A673 (cell line): ENCODE measurements around the gene GXYLT2. TPM values are rescaled to one million over a fixed set of nuclear protein-coding genes. Genes with fewer than 3 reads are reported as not detected.
"Not testable (repeated sequence)": the region's sequence is repeated elsewhere in the genome, so short reads cannot be mapped to it uniquely, and the experiment has no call there.

Source experiments
- BruUV-seq: library from RNA; stranded (reverse); fragments of 400-500 nt; replicated peaks from 2 replicates; lab custom pipeline; 2021; lab: Mats Ljungman, UMichigan
- CTCF ChIA-PET: fragments of 300-600 bp; sonication (Branson Sonifier 250); formaldehyde crosslinking; loops from one replicate; lab custom pipeline; 2022; ENCODE audit warnings: antibody characterized with exemption; lab: Charles Lee
- POLR2A ChIA-PET: fragments of 300-600 bp; sonication (Branson Sonifier 250); formaldehyde crosslinking; loops from one replicate; lab custom pipeline; 2022; ENCODE audit warnings: antibody characterized with exemption; ENCODE audit not compliant: low non-redundant PET; lab: Charles Lee
- DNase-seq: peaks from one replicate; pipeline ENCODE4 v3.0.0-alpha.2; 2015; ENCODE audit warnings: low spot score
- H3K27ac ChIP-seq: fragments of 200-600 bp; sonication (generic); 2 replicates; pipeline ENCODE4 v1.5.1; 2016; ENCODE audit warnings: mixed run types, low read depth, mild to moderate bottlenecking, mixed read lengths, antibody characterized with exemption, low read length; ENCODE audit not compliant: poor library complexity, severe bottlenecking
- H3K27me3 ChIP-seq: fragments of 200-600 bp; sonication (generic); replicated peaks from 2 replicates; pipeline ENCODE4 v1.6.1; 2017; ENCODE audit warnings: mixed run types, low read depth, mild to moderate bottlenecking, mixed read lengths, antibody characterized with exemption, low read length; ENCODE audit not compliant: insufficient read depth, poor library complexity
- H3K36me3 ChIP-seq: fragments of 200-600 bp; sonication (generic); 2 replicates; pipeline ENCODE4 v1.6.1; 2016; ENCODE audit warnings: mixed run types, mild to moderate bottlenecking, mixed read lengths, antibody characterized with exemption, low read length; ENCODE audit not compliant: insufficient read depth, poor library complexity, severe bottlenecking
- H3K4me1 ChIP-seq: fragments of 200-600 bp; sonication (generic); 2 replicates; pipeline ENCODE4 v1.6.1; 2017; ENCODE audit warnings: mixed run types, mild to moderate bottlenecking, mixed read lengths, antibody characterized with exemption, low read length; ENCODE audit not compliant: insufficient read depth, poor library complexity, severe bottlenecking
- H3K4me3 ChIP-seq: fragments of 200-600 bp; sonication (generic); 2 replicates; pipeline ENCODE4 v1.5.1; 2016; ENCODE audit warnings: low read depth, mixed run types, mild to moderate bottlenecking, mixed read lengths, low read length; ENCODE audit not compliant: poor library complexity, severe bottlenecking
- H3K9me3 ChIP-seq: fragments of 200-600 bp; sonication (generic); 2 replicates; pipeline ENCODE4 v1.6.1; 2016; ENCODE audit warnings: mixed run types, low read depth, mild to moderate bottlenecking, mixed read lengths, antibody characterized with exemption, low read length; ENCODE audit not compliant: poor library complexity, severe bottlenecking
- CTCF ChIP-seq: fragments of 300-800, 200-600 bp; sonication (generic); conservative IDR thresholded peaks from 2 replicates; pipeline ENCODE4 v1.5.1; 2017; ENCODE audit warnings: low read depth, mild to moderate bottlenecking, antibody characterized with exemption, low read length, moderate library complexity, mixed read lengths
- EZH2 ChIP-seq: fragments of 200-600 bp; sonication (generic); IDR thresholded peaks from 2 replicates; pipeline ENCODE4 v1.6.1; 2017; ENCODE audit warnings: borderline replicate concordance, low read depth, mild to moderate bottlenecking, mixed read lengths, antibody characterized with exemption, low read length; ENCODE audit not compliant: poor library complexity, severe bottlenecking
- intact Hi-C: fragments of 100-400 bp; cut with micrococcal nuclease; formaldehyde crosslinking; loops from one replicate; pipeline ENCODE4 v1.10.0; 2022; ENCODE audit not compliant: unreplicated experiment
- total RNA-seq: library from RNA; stranded (reverse); gene quantifications from 2 replicates; pipeline ENCODE4 v1.2.3, GENCODE V29; 2021

The GXYLT2 gene
- total RNA-seq, 1 experiment from 2014 or later: 10.7 TPM

- TSS peak; percentile 56 for BruUV-seq
- ChIA-PET POLR2A (no interaction called here), CTCF (interaction anchor here (0.5 to 0.7 kb wide), 2 partner anchors 19 to 48 kb away, joined by 4 read pairs; no protein-coding TSS in a partner anchor)
- Histone ChIP-seq H3K9me3 (no peaks in the 10 kb centered on the region), H3K4me1 (peaks cover 17% of the 10 kb centered on the region), H3K36me3 (peaks cover 18% of the 10 kb centered on the region), H3K27me3 (no peaks in the 10 kb centered on the region), H3K27ac (peak overlapping the region; percentile 83), H3K4me3 (peak overlapping the region; percentile 76)
- peak; percentile 52 for TF ChIP-seq CTCF
- no peak for TF ChIP-seq EZH2
- DNase-seq: peak; percentile 65
- intact Hi-C loops: loop anchor here (5.0 kb wide), 1 partner anchor 50 kb away; no protein-coding TSS in a partner anchor
Observed at GRCh38 chr3:72997421-72997961, 109.6 kb downstream of the GXYLT2 start.

DNA sequence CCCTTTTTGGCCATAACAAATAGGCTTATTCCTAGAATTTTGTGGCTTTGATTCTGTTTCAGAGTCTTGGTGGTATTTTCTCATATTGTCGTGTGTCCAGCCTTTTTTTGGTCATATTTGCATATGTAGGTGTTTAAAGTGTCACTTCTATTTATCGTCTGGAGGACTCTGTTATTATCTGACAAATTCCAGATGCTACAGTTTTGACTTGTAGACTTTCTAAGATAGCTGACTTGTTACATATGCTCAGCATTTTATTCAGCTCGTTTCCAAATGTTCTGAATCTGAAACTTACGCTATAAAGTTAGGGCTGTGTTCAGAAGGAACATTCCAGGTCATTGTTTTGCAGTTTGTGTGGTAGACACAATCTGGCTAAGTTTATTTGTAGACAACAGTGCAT lies 110.6 kb downstream of the GXYLT2 start:
- BruUV-seq: no TSS peak
- H3K27ac ChIP-seq: no peak overlapping the region
- peaks cover 21% of the 10 kb centered on the region for H3K36me3 ChIP-seq
- H3K4me1 ChIP-seq: peaks cover 17% of the 10 kb centered on the region
- intact Hi-C loops: loop anchor here (5.0 kb wide), 1 partner anchor 49 kb away; no protein-coding TSS in a partner anchor
- no peak for DNase-seq
- CTCF ChIA-PET: no interaction called here
- POLR2A ChIA-PET: no interaction called here
- H3K27me3 ChIP-seq: no peaks in the 10 kb centered on the region
- no peak for TF ChIP-seq EZH2
- no peak for TF ChIP-seq CTCF
- peak overlapping the region; percentile 76 for H3K4me3 ChIP-seq
- H3K9me3 ChIP-seq: no peaks in the 10 kb centered on the region

DNA sequence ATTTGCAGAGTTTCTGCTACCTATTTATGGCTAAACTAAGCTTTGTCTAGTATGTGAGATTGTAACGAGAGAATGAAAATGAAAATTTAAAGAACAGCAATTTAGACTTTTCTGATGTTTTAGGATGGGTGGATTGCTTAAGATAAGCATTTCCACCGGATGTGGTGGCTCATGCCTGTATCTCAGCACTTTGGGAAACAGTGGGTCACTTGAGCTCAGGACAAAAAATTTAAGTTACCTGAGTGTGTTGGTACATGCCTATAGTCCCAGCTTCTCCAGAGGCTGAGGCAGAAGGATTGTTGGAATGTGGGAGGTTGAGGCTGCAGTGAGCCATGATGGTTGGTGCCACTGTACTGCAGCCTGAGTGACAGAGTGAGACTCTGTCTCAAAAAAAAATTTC lies 112.1 kb downstream of the GXYLT2 start:
- no peak overlapping the region for H3K27ac ChIP-seq
- BruUV-seq: no TSS peak
- no peak for TF ChIP-seq CTCF
- no peak for TF ChIP-seq EZH2
- POLR2A ChIA-PET: no interaction called here
- intact Hi-C loops: loop anchor here (5.0 kb wide), 1 partner anchor 47 kb away; no protein-coding TSS in a partner anchor
- no peaks in the 10 kb centered on the region for H3K9me3 ChIP-seq
- H3K36me3 ChIP-seq: peaks cover 22% of the 10 kb centered on the region
- no peaks in the 10 kb centered on the region for H3K27me3 ChIP-seq
- DNase-seq: no peak
- CTCF ChIA-PET: no interaction called here
- peak overlapping the region; percentile 76 for H3K4me3 ChIP-seq
- H3K4me1 ChIP-seq: peaks cover 17% of the 10 kb centered on the region

GRCh38 chr3:73003050-73003449 lies 115.2 kb downstream of the GXYLT2 start:
- H3K4me3 ChIP-seq, CTCF ChIA-PET, POLR2A ChIA-PET, intact Hi-C loops, BruUV-seq, DNase-seq, H3K27me3 ChIP-seq, H3K9me3 ChIP-seq, H3K27ac ChIP-seq: not testable (repeated sequence)
- peaks cover 17% of the 10 kb centered on the region for H3K4me1 ChIP-seq
- peaks cover 36% of the 10 kb centered on the region for H3K36me3 ChIP-seq
